Nucleus accumbens (tissue), 56 donors: ENCODE measurements around the gene PAFAH1B2.
A peak's percentile ranks its signal among the peaks of the same experiment; 100 is the strongest.

Experiments used
- DNase-seq, 56 donors: peaks; one replicate each; lab custom pipeline; 2025; lab: John Stamatoyannopoulos, UW

The PAFAH1B2 gene

DNA sequence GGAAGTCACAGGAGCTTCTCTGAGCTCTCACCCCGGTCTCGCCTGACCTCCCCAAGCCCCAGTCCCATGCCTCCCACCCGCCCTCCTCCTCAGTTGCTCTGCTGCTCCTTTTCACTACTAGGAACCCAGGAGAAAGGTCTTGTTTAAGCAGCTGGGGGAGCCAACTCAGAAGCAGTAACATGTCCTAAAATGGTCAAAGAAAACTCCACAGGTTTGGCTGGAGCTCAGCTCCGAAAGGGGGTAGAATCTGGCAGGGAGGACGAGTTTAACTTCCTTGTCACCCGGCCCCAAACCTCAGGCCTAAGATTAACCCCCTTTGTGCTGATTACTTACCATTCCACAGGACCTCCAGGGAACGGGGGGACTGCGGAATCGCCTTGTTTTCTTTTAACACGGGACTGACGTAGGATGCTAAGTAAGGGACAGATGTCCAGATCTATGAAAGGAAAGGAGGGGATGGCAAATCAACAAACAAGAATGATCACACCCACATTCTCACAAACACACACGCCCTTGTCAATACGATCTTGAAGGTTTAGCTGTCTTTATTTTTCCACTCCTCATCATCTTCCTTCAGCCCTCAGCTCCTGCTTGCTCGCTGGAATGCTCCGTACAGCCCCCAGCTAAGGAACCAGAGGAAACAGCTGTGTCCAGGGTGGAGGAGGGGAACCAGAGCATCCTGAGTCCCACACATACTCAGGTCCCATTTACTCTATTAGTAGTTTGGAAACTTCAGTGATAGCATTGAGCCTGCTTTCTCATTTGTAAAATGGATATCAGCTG is 74.2 kb downstream of the PAFAH1B2 start:
- no peak for DNase-seq

DNA sequence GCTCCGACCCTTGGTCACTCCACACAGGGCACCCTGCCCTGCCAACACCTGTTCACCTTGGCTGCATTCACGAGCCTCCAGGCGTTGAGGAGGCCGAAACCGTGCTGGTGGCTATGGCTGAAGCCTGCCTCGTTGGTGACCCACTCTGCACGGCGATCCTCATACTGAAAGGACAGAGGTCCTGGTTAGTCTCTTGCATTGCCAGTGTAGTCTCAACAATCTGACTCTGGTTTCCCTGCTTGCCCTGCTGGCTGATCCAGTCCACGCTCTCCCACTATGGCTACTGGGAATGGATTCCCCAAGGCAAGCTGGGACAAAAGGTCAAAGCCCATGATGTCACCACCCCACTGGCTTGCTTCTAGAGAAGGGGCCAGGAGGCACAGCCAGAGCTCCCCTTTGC is 74.9 kb downstream of the PAFAH1B2 start:
- no peak for DNase-seq

DNA sequence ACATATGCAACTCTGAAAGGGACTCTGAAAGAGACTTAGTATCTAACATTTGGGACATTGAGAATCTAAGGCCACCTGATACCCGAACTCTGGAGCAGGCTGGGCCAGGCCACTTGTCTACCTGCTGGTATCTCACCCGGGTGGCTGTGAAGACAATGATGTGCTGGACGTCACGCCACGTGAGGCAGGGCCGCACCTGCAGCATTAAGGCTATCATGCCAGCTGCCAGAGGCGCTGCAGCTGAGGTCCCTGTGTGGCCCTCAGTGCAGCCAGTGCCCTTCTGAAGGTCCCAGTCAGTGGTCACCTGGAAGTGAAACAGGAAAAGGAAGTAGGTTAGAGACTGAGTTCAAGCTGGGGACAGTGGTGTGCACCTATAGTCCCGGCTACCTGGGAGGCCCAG is 75.4 kb downstream of the PAFAH1B2 start:
- DNase-seq: no peak

DNA sequence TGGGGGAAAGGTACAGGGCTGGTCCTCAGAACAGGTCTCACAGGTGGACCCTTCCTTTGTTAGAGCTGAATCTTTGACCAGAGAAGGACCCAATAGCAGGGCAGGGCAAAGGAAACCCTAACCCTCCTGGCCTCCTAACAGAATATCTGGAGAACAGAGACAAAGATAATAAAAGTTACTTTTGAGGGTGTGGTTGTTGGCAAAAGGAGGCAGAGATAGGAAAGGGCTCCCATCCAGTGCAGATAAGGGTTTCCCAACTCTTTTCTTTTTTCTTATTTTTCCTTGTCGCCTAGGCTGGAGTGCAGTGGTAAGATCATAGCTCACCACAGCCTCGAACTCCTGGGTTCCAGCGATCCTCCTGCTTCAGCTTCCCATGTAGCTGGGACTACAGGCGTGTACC is 75.9 kb downstream of the PAFAH1B2 start:
- DNase-seq: no peak

DNA sequence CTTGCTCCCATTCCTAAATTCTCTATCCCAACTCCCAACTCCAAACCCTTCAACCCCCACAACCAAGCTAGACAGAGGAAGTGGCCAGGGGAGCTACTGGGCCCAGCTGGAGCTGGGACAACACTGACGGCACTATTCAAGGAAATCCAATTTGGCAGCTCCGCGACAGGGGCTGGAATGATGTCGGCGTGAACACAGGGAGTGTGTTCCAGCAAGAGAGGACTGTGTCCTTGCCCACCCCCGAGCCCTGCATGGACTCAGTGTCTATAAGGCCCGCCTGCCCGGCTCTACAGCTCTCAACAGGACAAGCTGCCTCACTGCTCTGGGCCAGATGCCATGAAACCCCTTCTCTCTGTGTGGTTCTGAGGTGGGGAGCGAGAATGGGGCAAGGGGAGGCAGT is 76.5 kb downstream of the PAFAH1B2 start:
- DNase-seq: peak in 47 of 56 donors; percentile 11 to 83 (median 47)

DNA sequence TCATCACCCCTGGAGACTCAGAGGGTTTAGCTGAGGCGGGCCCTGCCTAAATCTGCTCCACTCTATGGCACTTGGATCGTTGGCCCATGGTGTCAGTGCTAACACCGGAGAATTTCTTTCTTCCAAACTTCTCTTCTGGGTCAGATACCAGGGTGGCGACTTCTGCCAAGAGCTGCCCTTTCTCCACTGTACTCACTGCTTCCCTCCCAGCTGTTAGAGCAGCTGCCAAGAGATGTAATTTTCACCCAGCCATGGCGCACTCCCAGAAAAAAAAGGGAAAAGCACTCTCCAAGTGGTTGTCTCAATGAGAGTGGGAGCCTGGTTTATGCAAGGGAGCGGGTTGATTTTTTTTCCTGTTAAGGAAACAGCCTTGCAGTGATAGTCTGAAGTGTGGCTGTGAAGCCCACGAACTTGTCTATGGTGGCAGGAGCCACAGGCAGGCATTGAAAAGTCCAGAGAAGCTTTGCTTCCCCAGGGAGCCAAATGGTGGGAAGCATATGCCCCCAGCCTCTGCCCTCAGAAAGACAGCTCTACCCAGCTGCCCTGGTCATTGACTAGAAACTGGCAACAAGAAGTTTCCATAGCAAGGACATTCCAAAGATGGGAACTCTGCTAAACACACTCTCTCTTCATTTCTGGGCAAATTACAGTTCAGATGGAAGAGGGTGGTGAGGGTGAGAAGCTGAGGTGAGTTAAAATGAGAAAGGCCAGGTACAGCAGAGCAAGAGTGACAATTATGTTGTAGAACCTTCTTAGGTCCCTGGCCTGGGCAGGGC is 77.1 kb downstream of the PAFAH1B2 start:
- peak in 15 of 56 donors; percentile 25 to 56 (median 42) for DNase-seq

DNA sequence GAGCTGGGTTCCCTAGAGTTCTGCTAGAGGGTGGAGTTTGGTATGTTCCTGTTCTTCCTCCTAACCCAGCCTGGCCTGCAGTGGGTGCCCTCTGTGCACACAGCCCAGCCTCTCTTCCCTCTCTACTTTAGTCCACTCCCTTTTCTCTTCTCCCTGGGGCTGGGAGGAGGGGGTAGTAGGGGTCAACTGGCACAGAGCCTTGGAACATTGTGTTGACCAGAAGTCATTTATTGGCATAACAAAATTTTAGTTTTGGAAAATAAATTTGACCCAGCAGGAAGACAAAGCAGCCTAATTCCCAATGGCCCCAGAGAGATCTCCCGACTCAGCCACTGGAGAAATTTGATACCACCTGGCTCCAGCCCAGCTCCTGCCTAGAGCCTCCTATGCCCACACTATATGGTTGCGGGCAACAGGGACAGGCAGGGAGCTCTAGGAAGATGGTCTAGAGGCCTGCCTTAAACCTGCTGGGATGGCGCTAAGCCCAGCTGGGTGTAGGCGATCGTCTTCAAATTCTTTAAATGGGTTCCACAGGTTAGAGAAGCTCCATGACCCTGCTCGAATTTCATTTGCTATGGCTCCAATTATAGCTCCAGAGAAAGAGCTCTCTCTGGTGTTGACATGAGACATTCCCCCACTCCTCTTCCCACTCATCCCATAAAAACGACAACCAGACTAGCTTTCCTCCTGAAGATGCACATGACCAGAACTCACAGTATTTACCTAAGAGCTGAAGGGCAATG is 77.9 kb downstream of the PAFAH1B2 start:
- DNase-seq: no peak

DNA sequence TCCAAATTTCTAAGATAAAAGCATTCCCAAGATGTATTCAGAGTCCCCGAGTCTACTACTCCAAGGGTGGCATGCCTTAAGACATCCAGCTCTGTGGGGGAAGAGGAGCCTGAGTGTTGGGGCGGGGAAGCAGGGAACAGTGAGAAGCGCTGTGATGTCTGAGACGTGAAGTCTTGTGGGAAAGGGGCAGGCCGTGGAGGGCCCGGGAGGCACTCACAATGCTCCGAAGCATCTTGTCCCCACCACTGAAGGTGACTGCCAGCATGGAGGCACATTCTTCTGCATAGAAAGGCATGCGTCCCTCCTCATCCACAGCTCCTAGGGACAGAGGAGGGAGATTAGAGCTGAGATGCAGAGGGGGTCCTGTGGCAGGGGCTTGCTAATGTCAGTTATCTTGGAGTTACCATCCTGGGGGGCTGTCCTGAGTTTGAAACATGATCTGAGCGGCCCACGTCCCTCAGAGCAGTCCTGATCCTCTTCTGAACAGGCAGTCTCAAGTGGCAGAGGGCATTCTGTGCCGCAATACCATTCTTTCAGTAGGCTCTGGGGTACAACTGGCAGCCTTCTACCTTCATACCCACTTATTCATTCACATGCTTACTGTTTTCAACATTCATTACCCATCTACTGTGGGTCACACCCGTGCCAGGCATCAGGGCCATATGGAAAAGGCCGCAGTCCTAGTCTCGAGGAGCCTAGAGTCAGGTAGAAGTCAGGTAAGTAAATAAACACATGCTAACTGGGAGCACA is 79.1 kb downstream of the PAFAH1B2 start:
- DNase-seq: peak in 4 of 56 donors; percentile 17 to 41 (median 32)

DNA sequence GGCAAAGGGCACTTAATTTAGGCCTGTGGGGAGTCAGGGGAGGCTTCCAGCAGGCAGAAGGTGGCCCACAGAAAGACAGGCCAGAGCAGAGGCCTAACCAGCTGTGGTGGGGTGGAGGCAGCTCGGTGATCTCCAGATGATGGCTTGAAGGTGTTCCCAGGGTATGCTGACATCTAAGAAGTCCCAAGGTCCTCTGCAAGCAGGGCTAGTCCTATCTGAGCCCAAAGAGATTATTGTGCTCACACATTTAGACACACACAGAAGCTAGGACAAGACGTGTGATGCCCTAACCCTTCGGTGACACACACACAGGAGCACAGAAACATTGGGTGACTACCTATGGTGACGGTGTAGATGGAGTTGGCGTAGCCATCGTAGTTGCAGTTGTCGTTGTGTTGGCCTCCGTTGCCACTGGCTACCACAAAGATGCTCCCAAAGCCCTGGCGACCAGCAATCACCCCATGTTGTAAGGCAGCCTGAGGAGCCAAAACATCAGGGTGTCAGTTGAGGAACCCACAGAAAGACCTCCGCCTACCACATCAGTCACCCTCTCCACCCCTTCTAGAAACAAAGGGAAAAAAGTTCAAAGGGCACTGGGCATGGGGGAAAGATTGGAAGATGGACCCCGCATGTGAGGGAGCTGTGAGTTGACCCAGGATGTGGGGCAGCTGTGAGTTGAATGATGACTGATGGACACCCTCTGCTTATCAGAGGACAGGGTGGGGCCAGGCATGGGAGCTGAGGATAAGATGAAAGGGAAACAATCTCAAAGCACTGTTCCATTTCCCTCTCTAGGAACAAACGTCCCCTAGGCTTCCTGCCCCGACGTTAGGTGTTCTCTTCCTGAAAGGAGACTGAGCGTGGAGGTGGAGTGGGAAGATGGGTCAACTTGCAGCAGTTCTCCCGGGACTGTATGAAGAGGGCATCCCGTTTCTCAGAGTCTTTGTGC is 79.9 kb downstream of the PAFAH1B2 start:
- DNase-seq: no peak

DNA sequence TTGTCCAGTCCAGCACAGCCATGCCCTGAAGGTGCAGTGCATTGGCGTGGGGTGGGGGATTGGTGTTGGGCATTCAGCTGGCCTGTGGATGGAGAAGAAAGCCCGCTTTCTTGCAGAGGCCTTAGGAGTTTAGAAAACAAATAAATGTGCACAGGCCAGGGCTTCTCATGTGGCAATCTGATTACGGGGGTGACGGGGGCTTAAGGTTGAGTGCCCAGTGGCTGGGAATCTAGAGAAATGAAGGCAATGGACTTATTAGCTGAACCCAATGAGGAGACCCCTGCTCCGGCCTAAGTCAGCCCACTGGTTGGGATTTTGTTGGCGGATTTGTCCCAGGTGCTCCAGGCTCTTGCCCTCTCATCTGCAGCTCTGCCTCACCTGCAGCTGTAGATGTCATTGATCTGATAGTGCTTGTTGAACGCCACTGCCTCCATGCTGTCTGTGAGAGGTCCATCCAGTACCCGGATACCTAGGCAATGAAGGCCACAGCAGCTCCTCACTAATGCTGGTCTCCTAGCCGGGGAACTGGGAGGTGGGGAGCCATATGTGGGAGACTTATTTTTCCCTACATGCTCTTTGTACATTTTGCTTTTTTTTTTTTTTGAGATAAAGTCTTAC is 81.6 kb downstream of the PAFAH1B2 start:
- DNase-seq: no peak
